HCT116 (cell line): ENCODE results near the gene LRSAM1.

Source experiments
- CTCF ChIP-seq, 3 experiments: fragments of 200-600 bp in 1 of 3; sonication (generic) in 1 of 3; IDR thresholded peaks in 2 of 3; conservative IDR thresholded peaks in 1 of 3; 2 replicates each; pipeline ENCODE4 v1.5.1; 2012 to 2017; ENCODE audit warnings: low read depth in 2 of 3, low read length in 2 of 3, antibody characterized with exemption in 1 of 3, borderline replicate concordance in 1 of 3, control low read depth in 1 of 3, mild to moderate bottlenecking in 1 of 3, mixed read lengths in 1 of 3, mixed run types in 1 of 3, moderate library complexity in 1 of 3; ENCODE audit not compliant: insufficient read depth in 1 of 3
- EZH2 ChIP-seq: fragments of 200-600 bp; sonication (generic); IDR thresholded peaks from 2 replicates; pipeline ENCODE4 v1.6.1; 2017; ENCODE audit warnings: antibody characterized with exemption, mixed run types
- EZH2phosphoT487 ChIP-seq: fragments of 200-600 bp; IDR thresholded peaks from 2 replicates; pipeline ENCODE4 v1.6.1; 2018; ENCODE audit warnings: antibody characterized with exemption, borderline replicate concordance
- FOSL1 ChIP-seq: IDR thresholded peaks from 2 replicates; pipeline ENCODE4 v1.6.1; 2012; ENCODE audit warnings: low read depth
- JUND ChIP-seq: IDR thresholded peaks from 2 replicates; pipeline ENCODE4 v1.6.1; 2012
- MAX ChIP-seq: IDR thresholded peaks from 2 replicates; pipeline ENCODE4 v1.6.1; 2012
- POLR2A ChIP-seq: IDR thresholded peaks from 2 replicates; pipeline ENCODE4 v1.7.0; 2011; ENCODE audit warnings: borderline replicate concordance; ENCODE audit not compliant: insufficient read depth, insufficient read length; ENCODE audit errors: extremely low read depth
- POLR2AphosphoS5 ChIP-seq: IDR thresholded peaks from 2 replicates; pipeline ENCODE4 v1.6.1; 2011; ENCODE audit warnings: mild to moderate bottlenecking, low read depth, low read length, moderate library complexity
- RAD21 ChIP-seq: IDR thresholded peaks from 2 replicates; pipeline ENCODE4 v1.6.1; 2012; ENCODE audit warnings: low read depth, mild to moderate bottlenecking
- SP1 ChIP-seq: IDR thresholded peaks from 2 replicates; pipeline ENCODE4 v1.6.1; 2012; ENCODE audit warnings: low read depth
- SRF ChIP-seq: IDR thresholded peaks from 2 replicates; pipeline ENCODE4 v1.6.1; 2012; ENCODE audit warnings: low read depth

- TF ChIP-seq RAD21 (no peak), EZH2 (no peak), SRF (no peak), CTCF (IDR thresholded peaks at IDR 0.05 in 2 of 3, conservative IDR thresholded peaks at IDR 0.05 in 1 of 3; ENCODE audit: borderline replicate concordance in 1 of 3, insufficient read depth in 1 of 3, low read depth in 2 of 3, low read length in 2 of 3) (no peak), POLR2AphosphoS5 (peak; percentile 78), MAX (no peak), POLR2A (peak; percentile 69), SP1 (no peak), EZH2phosphoT487 (no peak), JUND (no peak), FOSL1 (no peak)
Observed at GRCh38 chr9:127445851-127446712, 5.2 kb upstream of the LRSAM1 start.
